Endothelial cell of umbilical vein (primary cell): Measurements from ENCODE around the gene SURF6. TPM values are rescaled to one million over a fixed set of nuclear protein-coding genes. Genes with fewer than 3 reads are reported as not detected.

Source experiments
- BruUV-seq: library from RNA; stranded (reverse); fragments of 400-500 nt; replicated peaks from 2 replicates; lab custom pipeline; 2021; lab: Mats Ljungman, UMichigan
- CTCF ChIA-PET: fragments of 300-600, 350-600 bp; sonication (Branson Sonifier 250); formaldehyde crosslinking; loops from one replicate; lab custom pipeline; 2021; ENCODE audit warnings: antibody characterized with exemption, inconsistent platforms; lab: Charles Lee
- POLR2A ChIA-PET: fragments of 300-600, 350-600 bp; sonication (Branson Sonifier 250); formaldehyde crosslinking; loops from one replicate; lab custom pipeline; 2021; ENCODE audit warnings: antibody characterized with exemption, inconsistent platforms; lab: Charles Lee
- DNase-seq: peaks from one replicate; pipeline ENCODE4 v3.0.0-alpha.2; 2011; ENCODE audit warnings: low read depth, low spot score
- FAIRE-seq: peaks from 2 replicates; lab custom pipeline; 2011; peaks lifted over from hg19 to GRCh38; lab: Jason Lieb, UNC
- H2AFZ ChIP-seq: 2 replicates; pipeline ENCODE4 v1.6.0; 2012; ENCODE audit warnings: low read depth, low read length, control low read depth, inconsistent platforms
- H3K27ac ChIP-seq: 2 replicates; pipeline ENCODE4 v1.5.1; 2011; ENCODE audit warnings: low read depth, mild to moderate bottlenecking, control low read depth, low read length, moderate library complexity; ENCODE audit not compliant: insufficient read depth
- H3K27me3 ChIP-seq, 2 experiments: 2 replicates each; pipeline versions ENCODE4 v1.6.0 to v1.6.1; 2011; ENCODE audit warnings: low read length in 2 of 2, mixed read lengths in 1 of 2; ENCODE audit not compliant: control insufficient read depth in 2 of 2, insufficient read depth in 2 of 2
- H3K36me3 ChIP-seq, 2 experiments: 2 replicates in 1 of 2; 3 replicates in 1 of 2; pipeline ENCODE4 v1.5.1; 2011; ENCODE audit warnings: low read length in 2 of 2, mild to moderate bottlenecking in 1 of 2, moderate library complexity in 1 of 2; ENCODE audit not compliant: control insufficient read depth in 2 of 2, insufficient read depth in 2 of 2; ENCODE audit errors: extremely low read depth in 1 of 2
- H3K4me1 ChIP-seq: 3 replicates; pipeline ENCODE4 v1.5.1; 2011; ENCODE audit warnings: mild to moderate bottlenecking, low read length; ENCODE audit not compliant: control insufficient read depth, insufficient read depth; ENCODE audit errors: extremely low read depth
- H3K4me2 ChIP-seq: 2 replicates; pipeline ENCODE4 v1.6.1; 2011; ENCODE audit warnings: low read length, control low read depth, mixed read lengths; ENCODE audit not compliant: insufficient read depth
- H3K4me3 ChIP-seq, 3 experiments: fragments of 200-600 bp in 1 of 3; sonication (generic), shearing (Covaris generic) in 1 of 3; replicated peaks in 1 of 3; 2 replicates each; pipeline ENCODE4 v1.5.1; 2011 to 2016; ENCODE audit warnings: control low read depth in 3 of 3, low read length in 3 of 3, mild to moderate bottlenecking in 2 of 3, inconsistent platforms in 1 of 3, low read depth in 1 of 3, moderate library complexity in 1 of 3; ENCODE audit not compliant: insufficient read depth in 1 of 3
- H3K79me2 ChIP-seq: 2 replicates; pipeline ENCODE4 v1.6.0; 2012; ENCODE audit warnings: low read length, inconsistent platforms; ENCODE audit not compliant: control insufficient read depth, insufficient read depth
- H3K9ac ChIP-seq: replicated peaks from 2 replicates; pipeline ENCODE3; 2011; ENCODE audit warnings: low read length, control low read depth; ENCODE audit not compliant: insufficient read depth; ENCODE audit errors: extremely low read depth
- H3K9me1 ChIP-seq: replicated peaks from 3 replicates; pipeline ENCODE4 v1.6.0; 2011; ENCODE audit warnings: mild to moderate bottlenecking, low read length; ENCODE audit not compliant: control insufficient read depth, insufficient read depth; ENCODE audit errors: extremely low read depth
- H3K9me3 ChIP-seq: replicated peaks from 2 replicates; pipeline ENCODE4 v1.5.1; 2012; ENCODE audit warnings: low read length, inconsistent platforms; ENCODE audit not compliant: control insufficient read depth, insufficient read depth
- H4K20me1 ChIP-seq: replicated peaks from 2 replicates; pipeline ENCODE3; 2011; ENCODE audit warnings: mild to moderate bottlenecking, low read length; ENCODE audit not compliant: control insufficient read depth, insufficient read depth; ENCODE audit errors: extremely low read depth
- EZH2 ChIP-seq: IDR thresholded peaks from 2 replicates; pipeline ENCODE4 v1.6.1; 2012; ENCODE audit warnings: borderline replicate concordance, low read depth, mild to moderate bottlenecking, moderate library complexity, low read length, inconsistent platforms; ENCODE audit not compliant: severe bottlenecking
- FOS ChIP-seq: IDR thresholded peaks from 2 replicates; pipeline ENCODE4 v1.6.1; 2011; ENCODE audit warnings: mild to moderate bottlenecking, low read length, moderate library complexity, borderline replicate concordance; ENCODE audit not compliant: insufficient read depth
- GATA2 ChIP-seq: IDR thresholded peaks from 2 replicates; pipeline ENCODE4 v1.7.0; 2011; ENCODE audit warnings: low read depth, mild to moderate bottlenecking, moderate library complexity, mixed read lengths, low read length; ENCODE audit not compliant: insufficient read length, insufficient read depth
- JUN ChIP-seq: IDR thresholded peaks from 2 replicates; pipeline ENCODE4 v1.6.1; 2011; ENCODE audit warnings: borderline replicate concordance, low read depth; ENCODE audit not compliant: insufficient read length, insufficient read depth
- MYC ChIP-seq: IDR thresholded peaks from one replicate; pipeline ENCODE4 v1.6.1; 2011; ENCODE audit warnings: mild to moderate bottlenecking, low read depth, low read length
- dilution Hi-C: fragments of 300-500 bp; cut with MboI; formaldehyde crosslinking; loops from one replicate; pipeline ENCODE4 v1.15.0; 2019; ENCODE audit warnings: low sequenced_read_pairs; ENCODE audit not compliant: extremely low pct_ligation_motif_present
- intact Hi-C: fragments of 100-400 bp; cut with micrococcal nuclease; formaldehyde crosslinking; loops from one replicate; pipeline ENCODE4 v1.10.0; 2022
- polyA plus RNA-seq, 4 experiments: library from polyadenylated mRNA; depleted of rRNA in 3 of 4; stranded (reverse) in 3 of 4; unstranded in 1 of 4; fragments of >200 nt; gene quantifications; 2 replicates each; pipeline versions ENCODE4 v1.2.1 to v1.2.3, GENCODE V29; 2011 to 2012; ENCODE audit warnings: missing spikeins in 1 of 4
- total RNA-seq: library from RNA; stranded (reverse); gene quantifications from 2 replicates; pipeline ENCODE4 v1.2.3, GENCODE V29; 2021
- TF ChIP-seq, protein P1 (sequence below), 2 donors: IDR thresholded peaks; 1 replicate in 1 of 2; 2 replicates in 1 of 2; pipeline ENCODE4 v1.5.1; 2011; ENCODE audit warnings: low read length in 2 of 2, mild to moderate bottlenecking in 2 of 2, moderate library complexity in 2 of 2, control low read depth in 1 of 2, inconsistent platforms in 1 of 2, low read depth in 1 of 2; ENCODE audit not compliant: insufficient read depth in 1 of 2; ENCODE audit errors: extremely low read depth in 1 of 2

Gene SURF6
- total and polyA plus RNA-seq, 2 donors (not counting 3 experiments of a cell fraction or from before 2014, with no cell fraction given) = 4.9 to 16.0 TPM

- Histone ChIP-seq H3K27ac (no peak overlapping the region), H3K27me3 (no peaks in the 10 kb centered on the region), H3K4me3 (no peak overlapping the region), H3K9ac (no peak overlapping the region), H3K9me3 (no peaks in the 10 kb centered on the region), H3K4me2 (no peak overlapping the region), H3K79me2 (peaks cover 99% of the 10 kb centered on the region), H2AFZ (no peak overlapping the region), H4K20me1 (peaks cover 2% of the 10 kb centered on the region), H3K36me3 (peaks cover 14 to 51% of the 10 kb centered on the region in 2 experiments), H3K4me1 (peaks cover 20% of the 10 kb centered on the region), H3K9me1 (no peaks in the 10 kb centered on the region)
- DNase-seq (no peak), FAIRE-seq (no peak)
- BruUV-seq = no TSS peak
- POLR2A ChIA-PET = no interaction called here
- no peak for TF ChIP-seq MYC
- TF ChIP-seq FOS = no peak
- TF ChIP-seq EZH2 = no peak
- no peak for TF ChIP-seq JUN
- no peak for TF ChIP-seq GATA2
- TF ChIP-seq, protein P1, sequence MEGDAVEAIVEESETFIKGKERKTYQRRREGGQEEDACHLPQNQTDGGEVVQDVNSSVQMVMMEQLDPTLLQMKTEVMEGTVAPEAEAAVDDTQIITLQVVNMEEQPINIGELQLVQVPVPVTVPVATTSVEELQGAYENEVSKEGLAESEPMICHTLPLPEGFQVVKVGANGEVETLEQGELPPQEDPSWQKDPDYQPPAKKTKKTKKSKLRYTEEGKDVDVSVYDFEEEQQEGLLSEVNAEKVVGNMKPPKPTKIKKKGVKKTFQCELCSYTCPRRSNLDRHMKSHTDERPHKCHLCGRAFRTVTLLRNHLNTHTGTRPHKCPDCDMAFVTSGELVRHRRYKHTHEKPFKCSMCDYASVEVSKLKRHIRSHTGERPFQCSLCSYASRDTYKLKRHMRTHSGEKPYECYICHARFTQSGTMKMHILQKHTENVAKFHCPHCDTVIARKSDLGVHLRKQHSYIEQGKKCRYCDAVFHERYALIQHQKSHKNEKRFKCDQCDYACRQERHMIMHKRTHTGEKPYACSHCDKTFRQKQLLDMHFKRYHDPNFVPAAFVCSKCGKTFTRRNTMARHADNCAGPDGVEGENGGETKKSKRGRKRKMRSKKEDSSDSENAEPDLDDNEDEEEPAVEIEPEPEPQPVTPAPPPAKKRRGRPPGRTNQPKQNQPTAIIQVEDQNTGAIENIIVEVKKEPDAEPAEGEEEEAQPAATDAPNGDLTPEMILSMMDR (IDR thresholded peaks at IDR 0.05; ENCODE audit: extremely low read depth in 1 of 2, insufficient read depth in 1 of 2, low read depth in 1 of 2, low read length in 2 of 2) = no peak
- CTCF ChIA-PET = no interaction called here
- dilution Hi-C loops (no loop called here), intact Hi-C loops (no loop called here)
Measured at GRCh38 chr9:133369933-133370332, 33.9 kb upstream of the SURF6 start.
